ENCODE results near the gene LGALSL. TPM values are rescaled to one million over a fixed set of nuclear protein-coding genes. Genes with fewer than 3 reads are reported as not detected.
"Not testable (repeated sequence)": the region's sequence is repeated elsewhere in the genome, so short reads cannot be mapped to it uniquely, and the experiment has no call there.

Gene LGALSL
- total and polyA plus RNA-seq, 8 donors = 33.5 to 116 (median 90.9) TPM

DNA sequence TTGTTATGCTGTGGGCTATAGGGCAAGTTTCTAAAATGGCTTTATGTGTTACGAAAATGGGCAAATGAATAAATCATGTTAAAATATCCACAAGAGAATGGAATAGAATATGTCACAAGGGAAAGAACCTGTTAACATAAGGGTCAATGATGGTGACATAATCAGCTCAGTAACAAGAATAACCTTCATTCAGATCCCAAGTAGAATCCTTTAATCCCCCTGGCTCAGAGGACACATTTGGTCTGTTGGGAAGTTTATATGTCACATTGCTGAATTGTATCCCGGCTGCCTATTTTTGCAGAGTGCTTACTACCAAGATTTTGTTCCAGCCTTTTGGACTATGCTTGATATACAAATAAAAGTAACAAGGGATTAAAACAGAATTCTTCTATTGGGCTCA lies 13.1 kb upstream of the LGALSL start:
- H3K4me3 ChIP-seq = no peak overlapping the region
- H3K4me1 ChIP-seq = no peaks in the 10 kb centered on the region
- no peaks in the 10 kb centered on the region for H3K27me3 ChIP-seq
- DNase-seq = no peak
- intact Hi-C loops (cut with DNase I) = no loop called here
- H3K36me3 ChIP-seq = no peaks in the 10 kb centered on the region
- H3K9me3 ChIP-seq = no peaks in the 10 kb centered on the region
- ATAC-seq = no peak
- no peak overlapping the region for H3K27ac ChIP-seq
- TF ChIP-seq, protein P1, sequence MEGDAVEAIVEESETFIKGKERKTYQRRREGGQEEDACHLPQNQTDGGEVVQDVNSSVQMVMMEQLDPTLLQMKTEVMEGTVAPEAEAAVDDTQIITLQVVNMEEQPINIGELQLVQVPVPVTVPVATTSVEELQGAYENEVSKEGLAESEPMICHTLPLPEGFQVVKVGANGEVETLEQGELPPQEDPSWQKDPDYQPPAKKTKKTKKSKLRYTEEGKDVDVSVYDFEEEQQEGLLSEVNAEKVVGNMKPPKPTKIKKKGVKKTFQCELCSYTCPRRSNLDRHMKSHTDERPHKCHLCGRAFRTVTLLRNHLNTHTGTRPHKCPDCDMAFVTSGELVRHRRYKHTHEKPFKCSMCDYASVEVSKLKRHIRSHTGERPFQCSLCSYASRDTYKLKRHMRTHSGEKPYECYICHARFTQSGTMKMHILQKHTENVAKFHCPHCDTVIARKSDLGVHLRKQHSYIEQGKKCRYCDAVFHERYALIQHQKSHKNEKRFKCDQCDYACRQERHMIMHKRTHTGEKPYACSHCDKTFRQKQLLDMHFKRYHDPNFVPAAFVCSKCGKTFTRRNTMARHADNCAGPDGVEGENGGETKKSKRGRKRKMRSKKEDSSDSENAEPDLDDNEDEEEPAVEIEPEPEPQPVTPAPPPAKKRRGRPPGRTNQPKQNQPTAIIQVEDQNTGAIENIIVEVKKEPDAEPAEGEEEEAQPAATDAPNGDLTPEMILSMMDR (IDR thresholded peaks at IDR 0.05) = no peak

DNA sequence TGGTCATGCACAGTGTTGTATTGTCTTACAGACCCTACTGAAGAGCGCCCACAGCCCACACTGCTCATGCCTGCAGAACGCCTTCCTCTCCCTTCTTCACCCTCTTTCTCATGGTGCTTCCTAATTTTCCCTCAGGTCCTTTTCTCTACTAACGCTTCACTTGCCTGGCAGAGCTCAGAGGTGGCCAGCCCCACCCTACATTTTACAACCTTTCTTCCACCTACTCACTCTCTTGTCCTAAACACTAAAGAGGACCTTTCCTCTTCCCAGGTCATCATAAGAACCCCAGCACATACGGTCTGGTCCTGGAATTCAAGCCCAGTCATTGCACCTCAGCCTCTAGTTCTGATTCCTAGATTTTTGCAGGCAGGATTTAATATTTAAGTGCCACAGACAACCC lies 11.7 kb upstream of the LGALSL start:
- intact Hi-C loops (cut with DNase I) = no loop called here
- Histone ChIP-seq H3K27ac (no peak overlapping the region), H3K9me3 (no peaks in the 10 kb centered on the region), H3K4me1 (no peaks in the 10 kb centered on the region), H3K4me3 (no peak overlapping the region), H3K36me3 (no peaks in the 10 kb centered on the region), H3K27me3 (no peaks in the 10 kb centered on the region)
- DNase-seq = no peak
- TF ChIP-seq, protein P1 (IDR thresholded peaks at IDR 0.05) = no peak
- ATAC-seq = no peak

GRCh38 chr2:64442801-64443429 lies 11.0 kb upstream of the LGALSL start:
- H3K4me1 ChIP-seq = no peaks in the 10 kb centered on the region
- no peak for ATAC-seq
- intact Hi-C loops (cut with DNase I) = no loop called here
- DNase-seq = no peak
- H3K27ac ChIP-seq = no peak overlapping the region
- H3K9me3 ChIP-seq = no peaks in the 10 kb centered on the region
- H3K36me3 ChIP-seq = no peaks in the 10 kb centered on the region
- TF ChIP-seq, protein P1 (IDR thresholded peaks at IDR 0.05) = no peak
- H3K4me3 ChIP-seq = no peak overlapping the region
- no peaks in the 10 kb centered on the region for H3K27me3 ChIP-seq

DNA sequence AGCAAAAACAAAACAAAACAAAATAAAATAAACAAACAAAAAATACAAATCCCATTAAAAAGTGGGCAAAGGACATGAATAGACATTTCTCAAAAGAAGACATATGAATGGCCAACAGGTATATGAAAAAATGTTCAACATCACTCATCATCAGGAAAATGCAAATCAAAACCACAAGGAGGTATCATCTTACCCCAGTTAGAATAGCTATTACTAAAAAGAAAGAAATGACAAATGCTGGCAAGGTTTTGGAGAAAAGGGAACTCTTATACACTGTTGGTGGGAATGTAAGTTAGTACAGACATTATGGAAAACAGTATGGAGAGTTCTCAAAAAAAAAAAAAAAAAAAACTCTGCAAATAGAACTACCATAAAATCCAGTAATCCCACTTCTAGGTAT lies 8.0 kb upstream of the LGALSL start:
- H3K27ac ChIP-seq; H3K4me3 ChIP-seq; H3K27me3 ChIP-seq; H3K4me1 ChIP-seq; ATAC-seq; DNase-seq; intact Hi-C loops (cut with DNase I); H3K36me3 ChIP-seq; H3K9me3 ChIP-seq: not testable (repeated sequence)

DNA sequence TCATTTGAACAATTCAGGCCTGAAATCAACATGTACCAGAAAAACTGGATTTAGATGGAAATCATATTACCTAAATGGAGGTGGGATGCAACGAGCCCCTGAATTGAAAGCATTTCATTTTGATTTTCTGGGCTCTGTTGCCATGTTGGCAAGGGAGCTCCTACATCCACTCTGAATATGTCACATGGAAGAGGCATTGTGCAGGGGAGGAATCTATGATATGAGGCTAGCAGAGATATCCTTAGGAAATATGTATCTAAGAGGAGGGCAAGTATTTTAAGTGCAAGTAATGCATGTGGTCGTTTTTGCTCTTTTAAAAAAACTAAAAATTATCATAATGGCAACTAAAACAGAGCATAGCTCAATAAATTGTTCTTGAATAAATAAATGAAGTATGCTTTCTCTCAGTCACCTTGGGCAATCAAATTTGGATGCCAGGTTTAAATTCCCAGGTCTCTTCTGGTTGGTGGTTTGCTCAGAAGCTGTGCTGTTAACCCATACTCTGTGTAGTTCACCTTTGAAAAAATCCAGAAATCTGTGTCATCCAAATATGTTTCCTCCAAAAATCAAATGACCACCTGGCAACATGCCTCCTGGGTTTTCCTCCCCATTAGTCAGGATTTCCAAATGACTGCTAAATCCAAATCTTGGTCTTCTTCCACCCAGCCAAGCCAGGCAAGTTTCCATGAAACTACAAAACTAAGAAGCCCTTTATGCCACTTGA lies 6.5 kb upstream of the LGALSL start:
- DNase-seq (no peak), ATAC-seq (no peak)
- Histone ChIP-seq H3K27ac (no peak overlapping the region), H3K36me3 (no peaks in the 10 kb centered on the region), H3K4me1 (peaks cover 0 to 2% of the 10 kb centered on the region in 2 donors), H3K27me3 (no peaks in the 10 kb centered on the region), H3K4me3 (no peak overlapping the region), H3K9me3 (no peaks in the 10 kb centered on the region)
- intact Hi-C loops (cut with DNase I) = no loop called here
- TF ChIP-seq, protein P1 (IDR thresholded peaks at IDR 0.05) = no peak

Measured in left lung (tissue), 10 donors.